GM19463 (cell line): ENCODE results near the gene SLC2A14.
"Not testable (repeated sequence)": the region's sequence is repeated elsewhere in the genome, so short reads cannot be mapped to it uniquely, and the experiment has no call there.

Source experiments
- ATAC-seq: cut with Tn5 transposase; IDR thresholded peaks from one replicate; pipeline ENCODE4 v1.9.1; 2021; ENCODE audit warnings: mild to moderate bottlenecking, moderate library complexity; ENCODE audit not compliant: unreplicated experiment

The SLC2A14 gene

DNA sequence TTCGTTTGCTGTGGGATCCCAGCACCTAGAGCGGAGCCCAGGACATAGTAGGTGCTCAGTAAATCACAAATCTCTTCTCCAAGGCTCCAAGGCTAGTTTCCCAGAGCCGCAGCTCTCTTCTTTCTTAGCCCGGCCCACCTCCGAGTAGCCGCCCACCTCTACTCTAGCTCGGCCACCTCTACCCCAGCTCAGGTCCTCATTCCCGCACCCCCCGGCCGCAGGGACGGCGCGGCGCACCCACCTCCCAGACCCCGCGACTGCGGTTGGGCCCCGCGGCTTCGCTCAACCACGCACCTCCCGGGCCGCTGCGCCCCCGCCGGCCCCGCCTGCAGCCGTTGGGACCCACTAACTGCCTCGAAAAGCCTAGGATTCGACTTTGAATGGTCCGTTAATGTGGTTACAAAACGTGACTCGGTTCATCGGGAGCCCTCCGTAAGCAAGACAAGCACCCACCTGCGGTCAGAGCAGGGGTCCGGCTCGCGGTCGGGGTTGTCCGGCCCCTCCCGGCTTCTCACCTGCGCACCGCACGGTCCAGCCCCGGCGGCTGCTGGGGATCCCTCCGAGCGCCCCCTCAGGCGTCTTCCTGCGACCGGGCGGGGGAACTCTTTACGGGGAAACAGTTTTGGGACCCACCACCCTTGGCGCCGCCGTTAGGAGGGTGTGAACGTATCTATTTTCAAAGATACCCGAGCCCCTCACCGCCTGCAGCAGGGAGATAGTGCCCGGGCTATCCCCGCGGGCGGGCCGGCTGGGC, at the start of gene SLC2A14:
Gene SLC2A14 (minus strand): TSS at position 350 of the 754 bp plus-strand sequence. CDS start 3,035 bp downstream, outside the sequence.
- no peak for ATAC-seq

DNA sequence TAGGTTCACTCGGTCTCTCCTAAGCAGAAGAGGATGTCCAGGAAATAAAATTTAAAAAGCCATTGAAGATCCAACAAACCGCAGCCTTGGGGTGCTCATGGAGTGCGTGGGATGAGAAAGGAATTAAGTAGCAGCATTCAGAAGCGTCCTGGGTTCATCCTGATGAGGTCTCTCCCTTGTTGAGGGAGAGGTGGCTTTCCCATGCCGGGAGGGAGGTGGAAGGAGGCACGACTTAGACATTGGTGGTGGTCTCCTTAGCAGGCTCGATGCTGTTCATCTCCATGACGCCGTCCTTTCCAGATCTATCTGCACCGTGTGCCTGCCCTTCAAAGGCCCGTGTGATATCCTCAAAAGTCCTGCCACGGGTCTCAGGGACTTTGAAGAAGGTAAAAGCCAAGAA, 48.5 kb upstream of the SLC2A14 start:
- not testable (repeated sequence) for ATAC-seq

GRCh38 chr12:7918268-7918590, 45.5 kb upstream of the SLC2A14 start:
- ATAC-seq, result not testable (repeated sequence)

DNA sequence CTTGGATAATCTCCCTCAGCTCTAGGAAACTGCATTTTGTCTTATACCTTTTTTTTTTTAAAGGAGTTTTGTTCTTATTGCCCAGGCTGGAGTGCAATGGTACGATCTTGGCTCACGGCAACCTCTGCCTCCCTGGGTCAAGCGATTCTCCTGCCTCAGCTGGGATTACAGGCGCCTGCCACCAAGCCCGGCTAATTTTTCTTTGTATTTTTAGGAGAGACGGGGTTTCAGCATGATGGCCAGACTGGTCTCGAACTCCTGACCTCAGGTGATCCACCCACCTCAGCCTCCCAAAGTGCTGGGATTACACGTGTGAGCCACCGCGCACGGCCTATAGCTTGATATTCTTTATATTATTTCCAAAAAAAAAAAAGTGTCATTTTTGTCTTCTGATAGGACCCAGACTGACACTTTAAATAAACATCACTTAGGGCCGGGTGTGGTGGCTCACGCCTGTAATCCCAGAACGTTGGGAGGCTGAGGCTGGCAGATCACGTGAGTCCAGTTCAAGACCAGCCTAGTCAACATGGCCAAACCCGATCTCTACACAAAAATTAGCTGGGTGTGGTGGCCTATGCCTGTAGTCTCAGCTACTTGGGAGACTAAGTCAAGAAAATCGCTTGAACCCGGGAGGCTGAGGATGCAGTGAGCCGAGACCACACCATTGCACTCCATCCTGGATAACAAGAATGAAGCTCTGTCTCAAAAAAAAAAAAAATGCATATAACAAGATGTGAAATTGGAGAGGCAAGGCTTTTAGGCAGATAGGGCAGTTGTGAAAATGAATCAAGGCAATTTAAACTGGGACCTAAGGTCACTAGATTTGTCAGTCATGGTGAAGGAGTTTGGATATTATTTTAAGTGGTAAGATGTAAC, 44.9 kb upstream of the SLC2A14 start:
- ATAC-seq, result no peak

- ATAC-seq, result no peak
These were observed 44.2 kb upstream of the SLC2A14 start for GRCh38 chr12:7916936-7917335.

- ATAC-seq, result no peak
These were observed 43.1 kb upstream of the SLC2A14 start for GRCh38 chr12:7915661-7916403.

DNA sequence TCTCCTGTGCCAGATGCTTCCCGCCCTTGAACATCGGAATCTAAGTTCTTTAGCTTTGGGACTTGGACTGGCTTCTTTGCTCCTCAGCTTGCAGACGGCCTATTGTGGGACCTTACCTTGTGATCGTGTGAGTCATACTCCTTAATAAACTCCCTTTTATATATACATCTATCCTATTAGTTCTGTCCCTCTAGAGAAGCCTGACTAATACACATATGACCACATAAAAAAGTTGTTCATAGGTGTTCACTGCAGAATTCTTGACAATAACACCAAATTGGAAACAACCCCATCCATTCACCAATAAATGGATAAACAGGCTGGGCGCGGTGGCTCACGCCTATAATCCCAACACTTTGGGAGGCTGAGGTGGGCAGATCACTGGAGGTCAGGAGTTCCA, 37.4 kb upstream of the SLC2A14 start:
- not testable (repeated sequence) for ATAC-seq

GRCh38 chr12:7907009-7907408, 34.3 kb upstream of the SLC2A14 start:
- ATAC-seq, result no peak

DNA sequence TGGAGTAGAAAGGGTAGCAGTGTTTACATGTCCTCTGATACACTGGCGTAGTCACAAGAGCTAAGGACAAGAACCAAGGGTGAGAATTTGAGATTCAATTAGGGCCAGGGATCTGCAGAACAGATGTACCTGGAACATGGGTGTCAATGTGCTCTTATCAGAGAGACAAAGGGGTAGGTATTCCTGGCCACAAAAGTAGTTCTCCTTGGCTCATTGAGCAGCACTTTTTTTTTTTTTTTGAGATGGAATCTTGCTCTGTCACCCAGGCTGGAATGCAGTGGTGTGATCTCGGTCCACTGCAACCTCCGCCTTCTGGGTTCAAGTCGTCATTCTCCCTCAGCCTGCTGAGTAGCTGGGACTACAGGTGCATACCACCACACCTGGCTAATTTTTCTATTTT, 33.6 kb upstream of the SLC2A14 start:
- ATAC-seq, result not testable (repeated sequence)

GRCh38 chr12:7905600-7906125, 32.9 kb upstream of the SLC2A14 start:
- not testable (repeated sequence) for ATAC-seq

- ATAC-seq, result no peak
These were observed 32.4 kb upstream of the SLC2A14 start for GRCh38 chr12:7905071-7905470.

DNA sequence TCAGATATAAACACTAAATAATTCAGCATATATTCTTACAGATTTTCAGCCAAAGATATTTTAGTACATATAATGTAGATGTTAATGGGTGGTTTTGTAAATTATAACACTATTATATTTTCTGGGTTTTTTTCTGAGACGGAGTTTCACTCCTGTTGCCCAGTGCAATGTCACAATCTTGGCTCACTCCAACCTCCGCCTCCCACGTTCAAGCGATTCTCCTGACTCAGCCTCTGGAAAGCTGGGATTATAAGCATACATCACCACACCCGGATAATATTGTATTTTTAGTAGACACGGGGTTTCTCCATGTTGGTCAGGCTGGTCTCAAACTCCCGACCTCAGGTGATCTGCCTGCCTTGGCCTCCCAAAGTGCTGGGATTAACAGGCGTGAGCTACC, 29.7 kb upstream of the SLC2A14 start:
- not testable (repeated sequence) for ATAC-seq

GRCh38 chr12:7899755-7900154, 27.0 kb upstream of the SLC2A14 start:
- no peak for ATAC-seq

DNA sequence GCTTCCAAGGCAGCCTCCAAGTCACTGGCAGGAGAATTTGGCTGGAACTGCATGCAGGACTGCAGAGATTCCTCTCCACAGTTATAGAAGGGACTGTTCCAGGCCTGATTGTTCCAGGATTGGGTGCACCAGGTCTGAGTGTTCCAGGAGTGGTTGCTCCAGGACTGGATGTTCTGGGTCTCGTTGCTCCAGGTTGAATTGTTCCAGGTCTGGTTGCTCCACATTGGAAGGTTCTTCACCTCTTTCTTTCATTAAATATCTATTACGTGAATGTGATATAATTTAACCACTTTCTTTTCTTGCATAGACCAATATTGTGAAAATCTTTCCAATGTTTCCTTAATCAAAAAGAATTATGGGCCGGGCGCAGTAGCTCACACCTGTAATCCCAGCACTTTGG, 24.0 kb upstream of the SLC2A14 start:
- not testable (repeated sequence) for ATAC-seq

GRCh38 chr12:7892186-7892980, 19.7 kb upstream of the SLC2A14 start:
- no peak for ATAC-seq

DNA sequence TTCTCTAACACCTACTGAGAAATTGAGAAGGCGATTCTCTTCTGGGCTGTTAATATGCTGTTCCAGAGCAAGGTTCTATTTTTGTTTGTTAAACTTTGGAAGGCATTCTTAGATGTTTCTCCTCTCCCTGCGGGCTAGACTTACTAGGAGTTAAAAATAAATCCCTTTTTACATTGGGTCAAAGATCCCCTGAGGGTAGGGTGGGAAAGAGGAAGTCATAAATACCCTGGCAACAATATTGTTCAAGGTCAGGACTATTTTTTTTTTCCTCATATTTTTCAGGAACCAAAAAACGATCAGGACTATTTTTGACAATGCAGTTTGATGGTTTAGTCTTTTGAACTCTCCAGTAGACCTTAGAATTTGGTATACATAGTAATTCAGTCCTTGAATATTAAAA, 12.0 kb upstream of the SLC2A14 start:
- no peak for ATAC-seq

GRCh38 chr12:7881736-7882120, 9.0 kb upstream of the SLC2A14 start:
- ATAC-seq, result not testable (repeated sequence)

DNA sequence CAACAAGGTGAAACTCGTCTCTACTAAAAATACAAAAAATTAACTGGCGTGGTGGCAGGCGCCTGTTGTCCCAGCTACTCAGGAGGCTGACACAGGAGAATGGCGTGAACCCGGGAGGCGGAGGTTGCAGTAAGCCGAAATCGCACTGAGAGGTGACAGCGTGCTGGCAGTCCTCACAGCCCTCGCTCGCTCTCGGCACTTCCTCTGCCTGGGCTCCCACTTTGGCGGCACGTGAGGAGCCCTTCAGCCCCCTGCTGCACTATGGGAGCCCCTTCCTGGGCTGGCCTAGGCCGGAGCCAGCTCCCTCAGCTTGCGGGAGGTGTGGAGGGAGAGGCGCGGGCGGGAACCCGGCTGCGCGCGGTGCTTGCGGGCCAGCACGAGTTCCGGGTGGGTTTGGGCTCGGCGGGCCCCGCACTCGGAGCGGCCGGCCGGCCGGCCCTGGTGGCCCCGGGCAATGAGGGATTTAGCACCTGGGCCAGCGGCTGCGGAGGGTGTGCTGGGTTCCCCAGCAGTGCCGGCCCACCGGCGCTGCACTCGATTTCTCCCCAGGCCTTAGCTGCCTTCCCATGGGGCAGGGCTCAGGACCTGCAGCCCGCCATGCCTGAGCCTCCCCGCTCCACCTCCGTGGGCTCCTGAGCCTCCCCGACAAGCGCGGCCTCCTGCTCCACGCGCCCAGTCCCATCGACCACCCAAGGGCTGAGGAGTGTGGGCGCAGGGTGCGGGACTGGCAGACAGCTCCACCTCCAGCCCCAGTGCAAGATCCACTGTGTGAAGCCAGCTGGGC, 8.4 kb upstream of the SLC2A14 start:
- not testable (repeated sequence) for ATAC-seq

- no peak for ATAC-seq
These were observed 6.5 kb upstream of the SLC2A14 start for GRCh38 chr12:7879246-7879645.

- no peak for ATAC-seq
These were observed 4.7 kb upstream of the SLC2A14 start for GRCh38 chr12:7877420-7877819.
